ENCODE measurements around the gene RPUSD3. TPM values are rescaled to one million over a fixed set of nuclear protein-coding genes. Genes with fewer than 3 reads are reported as not detected.
A peak's percentile ranks its signal among the peaks of the same experiment; 100 is the strongest.

The RPUSD3 gene
- polyA plus RNA-seq, 2 of the 4 experiments (the other 2 are of a cell fraction) = 38.9 to 44.5 TPM

- TF ChIP-seq CBX2 (IDR thresholded peaks at IDR 0.05; ENCODE audit: borderline replicate concordance, low read depth) = no peak
- no peak for TF ChIP-seq RARB (CRISPR knock-in tag; IDR thresholded peaks at IDR 0.05)
- TF ChIP-seq EP300 (IDR thresholded peaks at IDR 0.05) = no peak
- TF ChIP-seq HOXA7 (CRISPR knock-in tag; IDR thresholded peaks at IDR 0.05) = no peak
- no peak for TF ChIP-seq JUN (IDR thresholded peaks at IDR 0.05)
- no peak for TF ChIP-seq NR3C1 (IDR thresholded peaks at IDR 0.05)
- TF ChIP-seq E2F6 (IDR thresholded peaks at IDR 0.05; ENCODE audit: borderline replicate concordance, low read depth) = no peak
- TF ChIP-seq CHD4 (IDR thresholded peaks at IDR 0.05; ENCODE audit: borderline replicate concordance) = no peak
- no peak for TF ChIP-seq POLR2AphosphoS2 (conservative IDR thresholded peaks at IDR 0.05; ENCODE audit: low read length)
- TF ChIP-seq MAX (IDR thresholded peaks at IDR 0.05) = no peak
- no peak for TF ChIP-seq HEYL (CRISPR knock-in tag; IDR thresholded peaks at IDR 0.05)
- TF ChIP-seq CBX8 (IDR thresholded peaks at IDR 0.05) = no peak
- TF ChIP-seq USF2 (IDR thresholded peaks at IDR 0.05) = no peak
- no peak for TF ChIP-seq PHF8 (IDR thresholded peaks at IDR 0.05; ENCODE audit: borderline replicate concordance, low read depth)
- TF ChIP-seq EHMT2 (IDR thresholded peaks at IDR 0.05; ENCODE audit: low read depth) = no peak
- TF ChIP-seq FOSB (CRISPR knock-in tag; IDR thresholded peaks at IDR 0.05) = no peak
- TF ChIP-seq GATA3 (IDR thresholded peaks at IDR 0.05; ENCODE audit: borderline replicate concordance) = no peak
- TF ChIP-seq KDM1A (IDR thresholded peaks at IDR 0.05; ENCODE audit: low read depth) = no peak
- H3K4me2 ChIP-seq = no peak overlapping the region
- no peak overlapping the region for H3K27ac ChIP-seq
- POLR2A ChIA-PET = interaction anchor here (3.8 kb wide), 1 partner anchor 11 kb away, joined by 14 read pairs; the partner anchor contains the start of genes ARPC4 and TADA3
- ATAC-seq = no peak
- peaks cover 7% of the 10 kb centered on the region; the same call in 2 of the 3 replicates for H3K4me1 ChIP-seq
- CTCF ChIA-PET = interaction anchor here (0.9 to 2.6 kb wide), 4 partner anchors 10 to 143 kb away, joined by 3 to 11 read pairs (median 4); partner anchors contain the start of gene ARPC4
- FAIRE-seq = no peak
- DNase-seq (ENCODE audit: low read depth in 1 of 2, low spot score in 1 of 2) = no peak
- no peak overlapping the region for H3K4me3 ChIP-seq
- WGBS (ENCODE audit: missing lambda C conversion rate) = 80% methylated on average over 1 of the region's 1 CpG
- no peaks in the 10 kb centered on the region for H3K9me3 ChIP-seq
These were observed 40.3 kb downstream of the RPUSD3 start for GRCh38 chr3:9803494-9803893.

- Histone ChIP-seq H3K4me2 (no peak overlapping the region), H3K4me1 (no peaks in the 10 kb centered on the region), H3K4me3 (no peak overlapping the region), H3K27ac (no peak overlapping the region), H3K9me3 (no peaks in the 10 kb centered on the region)
- FAIRE-seq = no peak
- ATAC-seq = peak in 1 of 2 experiments; percentile 72; a peak in 4 of 6 replicates
- ChIA-PET CTCF (interaction anchor here (0.6 to 1.6 kb wide), 6 partner anchors 9 to 504 kb away, joined by 3 to 6 read pairs (median 4); no protein-coding TSS in a partner anchor), POLR2A (no interaction called here)
- peak in 1 of 2 experiments; percentile 32 for DNase-seq (ENCODE audit: low read depth in 1 of 2, low spot score in 1 of 2)
- TF ChIP-seq HOXA7 (CRISPR knock-in tag; IDR thresholded peaks at IDR 0.05) (no peak), CTCF (IDR thresholded peaks at IDR 0.05) (peak; percentile 31), RAD21 (conservative IDR thresholded peaks at IDR 0.05 in 1 of 2, IDR thresholded peaks at IDR 0.05 in 1 of 2) (peak in 1 of 2 experiments; percentile 27; a peak in 2 of 5 replicates)
- WGBS (ENCODE audit: missing lambda C conversion rate) = 89% methylated on average over 5 of the region's 5 CpGs
These were observed 43.3 kb downstream of the RPUSD3 start for GRCh38 chr3:9800529-9800928.
